HG02981 (cell line): ENCODE measurements around the gene CCDC91.
"Not testable (repeated sequence)": the region's sequence is repeated elsewhere in the genome, so short reads cannot be mapped to it uniquely, and the experiment has no call there.

Experiments
- ATAC-seq: cut with Tn5 transposase; IDR thresholded peaks from one replicate; pipeline ENCODE4 v1.9.1; 2021; ENCODE audit warnings: mild to moderate bottlenecking, moderate library complexity; ENCODE audit not compliant: unreplicated experiment

CCDC91 gene

GRCh38 chr12:28231248-28231647, 41.0 kb downstream of the CCDC91 start:
- ATAC-seq: no peak

GRCh38 chr12:28232211-28232928, 42.1 kb downstream of the CCDC91 start:
- ATAC-seq: no peak

GRCh38 chr12:28234444-28234843, 44.2 kb downstream of the CCDC91 start:
- ATAC-seq: no peak

GRCh38 chr12:28235015-28235414, 44.8 kb downstream of the CCDC91 start:
- no peak for ATAC-seq

GRCh38 chr12:28235985-28236384, 45.7 kb downstream of the CCDC91 start:
- ATAC-seq: no peak

- no peak for ATAC-seq
These were observed 47.2 kb downstream of the CCDC91 start for GRCh38 chr12:28237423-28237822.

GRCh38 chr12:28239918-28240317, 49.7 kb downstream of the CCDC91 start:
- no peak for ATAC-seq

- no peak for ATAC-seq
These were observed 50.6 kb downstream of the CCDC91 start for GRCh38 chr12:28240853-28241252.

GRCh38 chr12:28242129-28242495, 51.9 kb downstream of the CCDC91 start:
- no peak for ATAC-seq

- no peak for ATAC-seq
These were observed 52.4 kb downstream of the CCDC91 start for GRCh38 chr12:28242496-28243309.

GRCh38 chr12:28243310-28243633, 53.0 kb downstream of the CCDC91 start:
- no peak for ATAC-seq

GRCh38 chr12:28247806-28248205, 57.5 kb downstream of the CCDC91 start:
- ATAC-seq: no peak

GRCh38 chr12:28248555-28249145, 58.4 kb downstream of the CCDC91 start:
- ATAC-seq: no peak

- peak; percentile 97 for ATAC-seq
These were observed 62.9 kb downstream of the CCDC91 start for GRCh38 chr12:28253161-28253641.

- no peak for ATAC-seq
These were observed 67.2 kb downstream of the CCDC91 start for GRCh38 chr12:28257411-28257810.

- no peak for ATAC-seq
These were observed 68.7 kb downstream of the CCDC91 start for GRCh38 chr12:28258998-28259397.

- ATAC-seq: no peak
These were observed 75.3 kb downstream of the CCDC91 start for GRCh38 chr12:28265435-28266042.

GRCh38 chr12:28267920-28268607, 77.8 kb downstream of the CCDC91 start:
- not testable (repeated sequence) for ATAC-seq

GRCh38 chr12:28268608-28269229, 78.5 kb downstream of the CCDC91 start:
- no peak for ATAC-seq

- no peak for ATAC-seq
These were observed 79.6 kb downstream of the CCDC91 start for GRCh38 chr12:28269851-28270250.
